COLO829 (cell line): Measurements from ENCODE around the gene HSPB6.

Source experiments
- DNase-seq: peaks from one replicate; pipeline ENCODE4 v3.0.0; 2012; ENCODE audit warnings: low spot score

HSPB6 gene

DNA sequence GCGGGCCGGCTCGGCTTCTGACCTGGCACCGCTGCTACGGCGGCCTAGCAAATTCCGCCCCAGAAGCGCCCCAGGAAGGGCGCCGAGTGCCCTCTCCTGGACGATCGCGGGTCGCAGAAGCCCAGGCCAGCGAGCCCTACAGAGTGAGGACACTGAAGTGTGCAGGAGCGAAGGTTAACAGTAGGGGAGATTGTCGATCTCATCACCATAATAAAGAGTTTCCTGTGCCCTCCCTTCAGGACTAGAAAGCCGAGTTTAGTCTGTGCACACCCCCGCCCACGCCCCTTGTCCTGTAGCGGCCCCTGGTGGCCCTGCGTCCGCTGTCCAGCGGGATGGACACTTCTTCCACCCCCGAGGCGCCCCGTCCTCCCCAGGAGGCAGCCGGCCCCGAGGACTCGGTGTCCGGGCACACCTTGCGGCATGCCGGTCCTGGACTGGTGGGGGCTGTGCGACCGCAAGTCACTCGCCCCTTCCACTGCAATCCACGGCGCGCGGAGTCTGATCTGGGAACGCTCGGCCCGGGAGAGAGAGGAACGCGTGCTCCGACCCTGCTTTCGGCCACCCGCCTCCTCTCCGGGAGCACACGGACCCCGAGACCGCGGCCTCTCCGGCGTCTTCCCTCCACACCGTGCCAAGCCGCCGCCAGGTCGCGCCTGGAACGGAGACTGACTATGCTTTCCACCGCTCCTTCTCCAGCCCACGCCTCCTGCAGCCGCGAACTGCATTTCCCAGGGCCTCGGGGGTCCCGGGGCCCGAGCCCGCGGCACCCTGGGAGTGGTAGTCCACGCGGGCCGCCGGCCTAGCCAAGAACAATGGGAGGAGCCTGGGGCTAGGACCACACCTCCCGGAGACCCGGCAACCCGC is 39.8 kb downstream of the HSPB6 start:
- peak; percentile 99 for DNase-seq

DNA sequence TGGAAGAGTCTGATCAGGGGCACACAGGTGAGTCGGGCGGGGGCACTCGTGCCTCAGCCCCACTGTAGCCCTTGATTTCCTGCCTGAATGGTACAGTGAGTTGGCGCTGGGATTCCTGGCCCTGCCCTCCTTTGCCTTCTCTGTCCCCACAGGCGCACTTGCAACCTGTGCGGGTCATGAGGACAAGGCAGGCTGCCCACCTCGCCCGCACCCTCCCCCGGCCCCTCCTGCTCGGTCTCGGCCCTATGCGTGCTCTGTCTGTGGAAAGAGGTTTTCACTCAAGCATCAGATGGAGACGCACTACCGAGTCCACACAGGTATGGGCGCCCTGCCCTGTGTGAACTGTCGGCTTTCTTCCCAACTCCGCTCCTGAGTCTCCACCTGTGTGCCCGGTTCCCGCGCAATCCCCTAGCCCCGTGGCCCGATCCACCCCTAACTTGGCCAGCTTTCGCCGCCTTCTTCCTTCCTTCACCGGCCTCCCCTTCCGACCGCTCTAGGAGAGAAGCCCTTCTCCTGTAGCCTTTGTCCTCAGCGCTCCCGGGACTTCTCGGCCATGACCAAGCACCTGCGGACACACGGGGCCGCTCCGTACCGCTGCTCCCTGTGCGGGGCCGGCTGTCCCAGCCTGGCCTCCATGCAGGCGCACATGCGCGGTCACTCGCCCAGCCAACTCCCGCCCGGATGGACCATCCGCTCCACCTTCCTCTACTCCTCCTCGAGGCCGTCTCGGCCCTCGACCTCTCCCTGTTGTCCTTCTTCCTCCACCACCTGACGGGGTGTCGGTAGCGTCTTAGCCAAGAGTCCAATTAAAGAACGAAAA is 40.6 kb downstream of the HSPB6 start:
- peak; percentile 64 for DNase-seq

- DNase-seq: no peak
These were observed 41.4 kb downstream of the HSPB6 start for GRCh38 chr19:35715355-35715809.

DNA sequence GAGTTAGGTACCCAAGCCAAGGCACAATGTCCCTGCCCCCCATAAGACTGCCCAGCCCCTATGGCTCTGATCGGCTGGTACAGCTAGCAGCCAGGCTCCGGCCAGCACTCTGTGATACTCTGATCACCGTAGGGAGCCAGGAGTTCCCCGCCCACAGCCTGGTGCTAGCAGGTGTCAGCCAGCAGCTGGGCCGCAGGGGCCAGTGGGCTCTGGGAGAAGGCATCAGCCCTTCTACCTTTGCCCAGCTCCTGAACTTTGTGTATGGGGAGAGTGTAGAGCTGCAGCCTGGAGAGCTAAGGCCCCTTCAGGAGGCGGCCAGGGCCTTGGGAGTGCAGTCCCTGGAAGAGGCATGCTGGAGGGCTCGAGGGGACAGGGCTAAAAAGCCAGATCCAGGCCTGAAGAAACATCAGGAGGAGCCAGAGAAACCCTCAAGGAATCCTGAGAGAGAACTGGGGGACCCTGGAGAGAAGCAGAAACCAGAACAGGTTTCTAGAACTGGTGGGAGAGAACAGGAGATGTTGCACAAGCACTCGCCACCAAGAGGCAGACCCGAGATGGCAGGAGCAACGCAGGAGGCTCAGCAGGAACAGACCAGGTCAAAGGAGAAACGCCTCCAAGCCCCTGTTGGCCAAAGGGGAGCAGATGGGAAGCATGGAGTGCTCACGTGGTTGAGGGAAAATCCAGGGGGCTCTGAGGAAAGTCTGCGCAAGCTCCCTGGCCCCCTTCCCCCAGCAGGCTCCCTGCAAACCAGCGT is 42.1 kb downstream of the HSPB6 start:
- no peak for DNase-seq

DNA sequence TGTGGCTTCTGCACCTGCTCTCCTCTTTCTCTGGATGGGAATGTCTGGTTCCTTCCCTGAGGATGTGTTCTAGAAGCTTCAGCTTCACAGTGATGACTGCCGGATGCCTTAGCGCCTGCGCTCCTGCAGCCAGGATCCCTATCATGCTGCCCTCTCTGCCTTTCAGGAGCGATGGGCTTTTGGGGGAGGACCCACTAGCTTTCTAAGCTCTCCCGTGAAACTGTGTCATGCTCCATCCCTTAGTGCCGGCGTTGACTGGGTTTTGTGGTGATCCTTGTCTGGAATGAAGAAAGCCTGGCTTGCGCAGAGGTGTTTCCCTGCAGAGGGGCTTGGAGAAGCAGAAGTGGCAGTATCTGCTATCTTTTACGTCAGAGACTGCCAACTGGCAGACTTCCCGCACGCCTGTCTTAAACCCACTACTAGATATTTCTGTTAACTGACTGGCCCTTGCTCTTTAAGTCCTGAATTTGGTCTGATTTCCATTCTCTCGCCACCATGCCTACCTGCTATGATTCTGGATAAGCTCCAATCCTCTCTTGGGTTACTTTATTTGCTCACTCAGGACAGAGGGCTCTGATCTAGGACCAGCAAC is 42.8 kb downstream of the HSPB6 start:
- no peak for DNase-seq

DNA sequence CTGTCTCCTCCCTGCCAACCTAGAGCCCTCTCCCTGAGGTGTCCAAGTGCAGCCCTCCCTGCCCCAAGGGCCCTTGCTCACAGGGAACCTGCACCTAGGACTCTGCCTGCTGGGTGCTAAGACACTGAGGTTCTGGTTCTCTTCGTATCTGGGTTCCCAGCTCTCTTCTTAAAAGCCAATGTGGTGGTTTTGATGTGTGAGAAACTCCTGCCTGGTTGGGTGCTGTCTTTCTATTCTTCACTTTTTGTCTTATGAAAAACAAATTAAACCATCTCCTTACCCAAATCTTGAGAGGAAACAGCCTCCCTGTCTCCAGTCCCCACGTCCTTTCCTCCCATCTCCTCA is 43.4 kb downstream of the HSPB6 start:
- DNase-seq: no peak

DNA sequence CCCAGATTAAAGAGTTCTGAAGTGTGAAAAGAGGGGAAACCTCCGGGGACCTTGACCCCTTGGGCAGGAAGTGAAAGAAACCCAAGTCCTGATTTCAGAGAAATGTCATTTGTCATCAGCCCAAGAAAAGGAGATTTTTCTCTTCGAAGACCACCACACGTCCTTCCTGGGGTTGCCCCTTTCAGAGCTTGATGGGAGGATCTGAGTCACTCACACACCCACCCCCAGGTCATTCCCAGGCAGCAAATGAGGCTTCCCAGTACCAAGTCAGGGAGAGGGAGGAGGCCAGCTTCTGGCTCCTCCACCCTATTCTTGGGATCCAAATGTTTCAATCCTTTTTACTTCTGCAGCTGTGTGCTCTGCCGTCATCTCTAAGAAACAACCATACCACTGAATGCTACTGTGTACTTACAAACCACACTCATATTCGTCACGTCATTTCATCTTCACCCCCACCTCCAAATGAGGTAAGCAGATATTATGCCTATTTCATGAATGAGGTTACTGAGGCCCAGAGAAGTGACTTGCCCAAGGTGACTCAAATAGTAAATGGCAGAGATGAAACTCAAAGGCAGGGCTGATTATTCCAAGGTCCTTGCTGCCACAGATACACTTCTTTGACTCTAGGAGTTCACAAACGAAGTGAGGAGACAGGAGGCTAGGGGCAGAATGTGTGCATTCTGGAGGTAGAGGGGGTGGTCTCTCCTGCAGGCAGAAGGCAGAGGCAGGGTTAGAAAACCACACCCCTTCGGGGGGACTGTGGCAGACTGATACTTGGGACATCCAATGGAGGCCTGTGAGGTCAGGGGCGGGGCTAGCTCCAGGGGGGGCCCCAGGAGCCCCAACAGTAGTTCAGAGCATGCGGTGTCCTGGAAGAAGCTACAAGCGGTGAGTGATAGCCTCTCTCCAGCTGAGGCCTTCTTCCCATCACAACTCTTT is 44.0 kb downstream of the HSPB6 start:
- DNase-seq: no peak

- no peak for DNase-seq
These were observed 45.8 kb downstream of the HSPB6 start for GRCh38 chr19:35710784-35711723.

DNA sequence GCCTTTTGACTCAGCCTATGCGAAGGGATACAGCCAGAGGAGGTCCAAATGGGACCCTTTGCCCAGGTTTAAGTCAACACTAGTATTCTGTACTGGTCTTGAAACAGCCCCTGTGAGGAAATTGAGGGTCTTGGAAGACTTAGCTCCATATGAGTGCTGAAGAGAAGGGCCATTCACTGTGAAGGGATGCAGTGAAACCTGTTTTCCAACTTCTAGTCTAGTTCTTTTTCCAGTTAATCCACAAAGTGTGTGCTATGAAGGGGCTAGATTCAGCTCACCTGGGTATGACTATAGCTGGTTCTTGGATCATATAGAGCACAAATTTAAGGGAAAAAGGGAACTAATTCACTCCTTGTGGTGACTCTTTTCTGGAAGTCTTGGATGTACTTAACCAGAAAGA is 48.4 kb downstream of the HSPB6 start:
- DNase-seq: no peak
